Stimulated activated CD4-positive, alpha-beta T cell treated with anti-CD3 and anti-CD28 coated beads, Interleukin-1b, Interleukin-23, amount 100 ng/mL, for 1 hour (primary cell): ENCODE results near the gene ZDHHC8.

Source experiments
- DNase-seq, 2 donors: peaks; one replicate each; pipeline ENCODE4 v3.0.0-alpha.2; 2020; ENCODE audit warnings: low read depth in 2 of 2

The ZDHHC8 gene

DNA sequence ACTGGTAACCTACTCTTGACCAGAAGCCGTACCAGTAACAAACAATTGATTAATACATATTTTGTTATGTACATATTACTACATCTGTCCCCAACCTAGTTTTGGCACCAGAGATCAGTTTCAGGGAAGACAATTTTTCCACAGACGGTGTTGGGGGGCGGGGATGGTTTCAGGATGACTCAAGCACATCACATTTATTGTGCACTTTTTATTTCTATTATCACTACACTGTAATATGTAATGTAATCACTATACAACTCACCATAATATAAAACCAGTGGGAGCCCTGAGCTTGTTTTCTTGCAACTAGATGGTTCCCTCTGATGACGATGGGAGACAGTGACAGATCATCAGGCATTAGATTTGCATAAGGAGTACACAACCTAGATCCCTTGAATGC, 36.1 kb upstream of the ZDHHC8 start:
- no peak for DNase-seq

DNA sequence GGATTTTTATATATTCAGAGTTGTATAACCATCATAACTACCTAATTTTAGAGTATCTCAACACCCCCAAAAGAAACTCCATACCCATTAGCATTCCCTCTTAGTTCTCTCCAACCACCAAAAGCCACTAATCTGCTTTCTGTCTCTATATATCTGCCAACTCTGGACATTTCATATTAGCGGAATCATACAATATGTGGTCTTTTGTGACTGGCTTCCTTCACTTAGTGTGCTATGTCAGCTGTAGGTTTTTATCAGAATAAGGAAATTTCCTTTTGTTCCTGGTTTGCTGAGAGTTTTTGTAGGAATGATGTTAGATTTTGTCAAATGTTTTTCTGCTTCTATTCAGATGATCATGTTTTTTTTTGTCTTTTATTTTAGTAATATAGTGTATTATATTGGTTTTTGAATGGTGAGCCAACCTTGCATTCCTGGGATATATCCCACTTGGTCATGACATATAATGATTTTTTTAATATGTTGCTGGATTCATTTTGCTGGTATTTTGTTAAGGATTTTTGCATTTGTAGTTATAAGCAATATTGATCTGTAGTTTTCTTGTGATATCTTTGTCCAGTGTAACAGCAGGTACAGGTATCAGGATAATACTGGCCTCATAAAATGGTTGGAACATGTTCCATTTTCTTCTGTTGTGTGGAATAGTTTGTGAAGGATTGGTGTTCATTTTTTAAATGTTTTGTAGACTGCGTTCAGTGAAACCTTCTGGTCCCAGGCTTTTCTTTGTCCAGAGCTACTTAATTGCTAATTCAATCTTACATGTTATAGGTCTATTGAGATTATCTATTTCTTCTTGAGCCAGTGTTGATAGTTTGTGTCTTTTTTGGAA, 34.8 kb upstream of the ZDHHC8 start:
- no peak for DNase-seq

DNA sequence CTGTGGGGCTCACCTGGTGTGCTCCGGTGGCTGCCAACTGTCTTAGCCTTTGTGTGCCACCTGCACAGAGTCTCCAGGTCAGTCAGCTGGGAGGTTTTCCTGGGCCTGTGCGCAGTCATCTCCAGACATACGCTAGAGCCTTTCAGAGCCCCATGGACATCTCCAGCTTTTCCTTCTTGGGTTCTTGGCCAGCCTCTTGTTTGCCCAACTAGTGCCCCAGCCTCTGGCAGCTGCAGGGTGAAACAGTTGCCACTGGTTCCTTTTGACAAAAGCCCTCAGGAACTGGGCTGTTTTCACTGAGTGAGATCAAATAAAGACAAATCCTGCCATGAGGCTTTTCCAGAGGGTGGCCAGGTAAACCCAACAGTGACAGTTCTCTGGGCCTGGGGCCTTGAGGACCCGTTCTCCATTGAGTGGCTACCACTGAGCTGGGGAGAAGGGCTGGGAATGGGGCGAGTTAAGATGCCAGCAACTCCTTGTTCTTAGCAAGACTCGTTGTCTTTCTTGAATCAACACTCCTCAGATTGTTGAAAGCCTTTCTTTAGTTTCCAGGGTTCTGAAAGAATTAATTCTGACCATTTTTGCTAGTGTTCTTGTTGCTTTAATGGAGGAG, 32.4 kb upstream of the ZDHHC8 start:
- DNase-seq, result no peak

DNA sequence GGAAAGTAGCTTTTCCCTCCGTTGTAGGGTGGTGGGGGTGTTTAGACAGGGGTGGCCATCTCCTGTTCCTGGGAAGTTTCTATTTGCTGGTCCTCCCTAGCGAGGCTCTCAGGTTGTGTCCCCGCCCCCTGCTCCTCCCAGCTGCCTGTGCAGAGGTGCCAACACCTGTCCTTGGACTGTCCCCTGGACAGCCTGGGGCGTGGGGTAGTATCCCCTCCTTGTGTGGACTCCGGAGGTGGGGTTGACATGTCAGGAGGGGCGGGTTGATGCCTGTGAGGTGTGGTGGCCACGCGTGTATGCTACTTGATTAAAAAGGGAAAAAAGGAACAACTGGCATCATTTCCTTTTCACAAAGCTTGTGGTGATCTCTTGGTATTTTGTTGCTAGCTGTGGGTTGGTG, 30.0 kb upstream of the ZDHHC8 start:
- DNase-seq, result no peak

DNA sequence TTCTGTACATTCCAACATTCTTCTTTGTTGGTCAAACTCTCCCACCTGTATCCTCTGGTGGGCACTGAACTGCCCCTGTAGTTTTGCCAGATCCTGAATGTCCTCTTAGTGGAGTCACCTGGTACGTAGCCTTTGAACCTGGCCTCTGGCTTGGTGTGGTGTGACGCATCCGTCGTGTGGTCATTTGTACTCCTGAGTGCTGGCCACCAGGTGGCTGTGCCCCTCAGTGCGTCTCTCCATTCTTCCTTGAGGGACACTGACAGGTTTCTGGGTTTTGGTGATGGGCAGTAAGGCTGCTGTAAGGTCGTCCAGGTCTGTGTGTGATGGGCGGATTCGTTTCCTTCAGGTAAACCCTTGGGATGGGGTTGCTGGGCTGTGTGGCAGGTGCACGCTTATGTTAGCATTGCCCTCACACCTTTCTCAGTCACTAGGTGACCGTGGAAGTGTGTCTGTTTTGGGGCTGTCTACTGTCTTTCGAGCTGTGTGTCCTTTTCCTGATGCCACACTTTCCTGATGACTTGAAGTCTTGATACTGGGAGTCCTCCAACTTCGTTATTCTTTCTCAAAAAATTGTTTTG, 29.3 kb upstream of the ZDHHC8 start:
- no peak for DNase-seq

DNA sequence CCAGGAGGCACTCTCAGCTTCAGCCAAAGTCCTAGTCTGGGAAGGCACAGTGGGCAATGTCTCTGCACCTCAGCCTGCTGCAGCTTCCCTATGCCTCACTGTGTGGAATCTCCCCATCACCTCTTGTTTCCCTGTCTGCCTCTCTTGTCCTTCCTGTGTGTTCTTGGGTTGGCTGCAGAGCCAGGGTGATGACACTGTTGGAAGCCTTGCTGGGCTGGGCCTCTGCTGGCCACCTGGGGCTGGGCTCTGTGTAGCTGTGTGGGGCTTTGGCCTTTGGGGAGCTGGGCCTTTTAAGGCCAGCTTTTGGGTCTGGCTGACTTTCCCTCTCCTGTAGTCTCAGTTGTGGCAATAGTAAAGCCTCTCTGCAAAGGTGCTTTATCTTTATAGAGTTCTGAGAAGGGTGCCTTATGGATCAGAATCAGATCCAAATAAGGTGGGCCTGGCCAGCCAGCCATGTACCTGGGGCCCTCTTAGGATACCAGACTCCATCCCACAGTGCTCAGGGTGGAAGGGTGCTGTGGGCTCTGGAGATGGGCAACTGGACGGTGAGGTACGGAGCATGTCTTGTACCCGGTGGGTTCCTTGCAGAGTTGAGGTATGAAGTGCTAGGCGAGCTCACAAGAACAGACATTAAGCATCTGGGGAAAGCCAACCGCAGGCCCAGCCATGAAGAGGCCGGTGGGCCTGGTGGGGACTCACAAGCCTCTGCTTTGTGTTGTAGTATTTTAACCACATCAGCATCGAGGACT, 26.0 kb upstream of the ZDHHC8 start:
- no peak for DNase-seq

DNA sequence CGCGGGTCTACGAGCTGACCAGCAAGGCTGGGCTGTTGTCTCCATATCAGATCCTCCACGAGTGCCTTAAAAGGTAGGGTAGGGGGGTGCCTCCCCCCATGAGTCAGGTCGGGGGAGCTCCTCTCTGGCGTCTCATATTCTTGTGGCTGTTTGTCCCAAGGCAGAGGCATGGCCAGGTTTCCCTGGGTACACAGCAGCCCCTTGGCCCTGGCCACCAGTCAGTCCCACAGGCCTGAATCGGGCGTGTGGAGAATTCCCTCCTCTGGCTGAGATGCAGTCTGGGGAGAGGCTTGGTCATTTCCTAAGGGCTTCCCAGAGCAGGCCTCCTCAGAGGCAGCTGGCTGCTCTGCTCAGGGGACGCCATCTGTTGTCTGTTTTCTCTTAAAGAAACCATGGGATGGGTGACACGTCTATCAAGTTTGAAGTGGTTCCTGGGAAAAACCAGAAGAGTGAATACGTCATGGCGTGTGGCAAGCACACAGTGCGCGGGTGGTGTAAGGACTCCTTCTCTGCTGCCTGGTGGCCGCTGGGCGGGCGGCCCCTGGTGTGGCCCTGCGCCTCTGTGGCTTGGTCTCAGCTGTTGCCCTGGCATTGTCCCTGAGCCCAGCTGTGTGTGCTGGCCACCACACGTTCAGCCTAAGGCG, 25.3 kb upstream of the ZDHHC8 start:
- no peak for DNase-seq

DNA sequence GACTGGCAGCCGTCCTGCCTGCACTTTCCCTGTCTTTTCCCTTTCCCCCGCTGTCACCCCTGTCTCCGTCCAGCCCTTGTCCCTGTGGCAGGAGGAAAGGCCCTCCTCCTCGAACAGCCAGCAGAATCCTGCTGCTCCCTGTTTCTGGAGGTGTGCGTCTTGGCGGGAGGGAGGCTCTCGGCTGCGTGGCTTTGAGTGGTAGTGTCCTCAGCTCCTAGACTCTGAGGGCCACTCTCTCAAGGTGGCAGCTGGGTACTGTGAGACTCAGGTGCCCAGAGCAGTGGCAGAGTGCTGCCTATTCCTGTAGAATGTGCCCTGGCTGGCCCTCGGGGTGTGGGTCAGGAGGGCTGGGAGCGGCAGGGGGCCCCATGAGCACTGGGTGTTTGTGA, 24.8 kb upstream of the ZDHHC8 start:
- no peak for DNase-seq

DNA sequence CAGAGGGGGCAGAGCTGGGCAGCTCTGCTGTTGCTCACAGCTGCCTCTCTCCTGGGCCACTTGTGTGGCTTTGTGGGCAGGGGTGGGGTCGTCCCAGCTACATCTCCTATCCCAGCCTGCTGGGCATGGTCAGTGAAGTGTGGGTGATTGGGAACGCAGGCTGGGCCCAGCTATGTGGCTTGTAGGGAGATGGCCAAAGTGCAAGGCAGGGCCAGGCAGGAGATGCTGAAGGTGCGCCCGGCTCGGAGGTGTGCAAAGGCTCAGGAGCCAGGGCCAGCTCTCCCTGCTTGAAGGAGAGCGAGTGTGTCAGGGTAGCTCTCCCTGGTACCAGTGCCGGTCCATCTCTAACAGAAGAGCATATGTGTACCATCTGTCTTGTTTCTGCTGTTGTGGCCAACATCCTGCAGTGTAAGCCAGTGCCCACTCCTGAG, 24.1 kb upstream of the ZDHHC8 start:
- no peak for DNase-seq

DNA sequence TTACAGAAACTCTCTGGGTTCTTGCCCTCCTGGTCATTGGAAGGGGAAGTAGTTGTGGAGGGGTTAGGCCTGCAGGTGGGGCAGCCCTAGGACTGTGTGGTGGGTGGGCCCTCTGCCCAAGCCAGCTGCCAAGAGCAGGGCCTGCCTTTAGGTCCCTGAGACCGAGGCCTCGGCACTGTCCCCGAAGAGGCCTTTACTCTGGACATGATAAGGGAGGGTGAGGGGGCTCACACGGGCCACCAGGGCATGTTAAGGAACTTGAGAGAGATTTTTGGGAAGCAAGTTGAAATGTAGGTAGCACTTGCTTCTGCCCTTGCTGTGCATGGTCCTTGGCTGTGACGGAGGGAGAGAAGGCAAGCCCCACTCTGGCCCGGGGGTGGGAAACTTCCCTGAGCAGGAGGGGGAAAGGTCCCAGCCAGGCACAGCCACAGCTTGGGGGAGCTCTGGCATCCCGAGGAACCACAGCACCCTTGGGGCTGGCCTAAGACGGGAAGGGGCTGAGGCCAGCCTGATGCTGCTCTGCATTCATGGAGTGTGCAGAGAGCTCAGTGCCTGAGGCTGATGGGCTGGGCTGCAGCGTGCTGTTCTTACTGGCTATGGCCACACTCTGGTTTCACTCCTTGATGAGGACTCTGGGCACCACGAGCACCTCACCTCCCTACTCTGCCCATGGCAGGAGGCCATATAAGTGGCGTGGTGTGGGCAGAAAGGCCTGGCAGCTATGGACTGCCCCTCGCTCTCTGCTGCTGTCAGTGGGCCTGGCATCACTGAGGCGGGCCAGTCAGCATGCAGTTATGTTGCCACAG, 23.4 kb upstream of the ZDHHC8 start:
- DNase-seq, result no peak

DNA sequence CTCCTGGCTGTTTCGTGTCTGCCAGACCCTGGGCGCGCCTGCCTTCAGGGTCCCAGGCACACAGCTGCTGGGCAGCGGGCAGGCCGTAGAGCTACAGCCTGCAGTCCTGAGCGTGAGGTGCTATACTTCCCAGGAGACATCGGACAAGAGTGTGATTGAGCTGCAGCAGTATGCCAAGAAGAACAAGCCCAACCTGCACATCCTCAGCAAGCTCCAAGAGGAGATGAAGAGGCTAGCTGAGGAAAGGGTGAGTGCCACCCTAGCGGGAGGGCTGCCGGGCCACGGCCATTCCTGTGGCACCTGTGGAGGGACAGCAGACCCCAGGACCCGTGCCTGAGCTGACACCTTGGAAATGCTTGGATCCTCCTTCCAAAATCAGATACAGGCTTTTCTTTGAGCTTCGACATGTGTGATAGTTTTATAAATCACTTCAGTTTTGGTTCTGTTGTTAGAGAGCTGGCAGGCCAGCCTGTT, 22.8 kb upstream of the ZDHHC8 start:
- DNase-seq, result no peak

DNA sequence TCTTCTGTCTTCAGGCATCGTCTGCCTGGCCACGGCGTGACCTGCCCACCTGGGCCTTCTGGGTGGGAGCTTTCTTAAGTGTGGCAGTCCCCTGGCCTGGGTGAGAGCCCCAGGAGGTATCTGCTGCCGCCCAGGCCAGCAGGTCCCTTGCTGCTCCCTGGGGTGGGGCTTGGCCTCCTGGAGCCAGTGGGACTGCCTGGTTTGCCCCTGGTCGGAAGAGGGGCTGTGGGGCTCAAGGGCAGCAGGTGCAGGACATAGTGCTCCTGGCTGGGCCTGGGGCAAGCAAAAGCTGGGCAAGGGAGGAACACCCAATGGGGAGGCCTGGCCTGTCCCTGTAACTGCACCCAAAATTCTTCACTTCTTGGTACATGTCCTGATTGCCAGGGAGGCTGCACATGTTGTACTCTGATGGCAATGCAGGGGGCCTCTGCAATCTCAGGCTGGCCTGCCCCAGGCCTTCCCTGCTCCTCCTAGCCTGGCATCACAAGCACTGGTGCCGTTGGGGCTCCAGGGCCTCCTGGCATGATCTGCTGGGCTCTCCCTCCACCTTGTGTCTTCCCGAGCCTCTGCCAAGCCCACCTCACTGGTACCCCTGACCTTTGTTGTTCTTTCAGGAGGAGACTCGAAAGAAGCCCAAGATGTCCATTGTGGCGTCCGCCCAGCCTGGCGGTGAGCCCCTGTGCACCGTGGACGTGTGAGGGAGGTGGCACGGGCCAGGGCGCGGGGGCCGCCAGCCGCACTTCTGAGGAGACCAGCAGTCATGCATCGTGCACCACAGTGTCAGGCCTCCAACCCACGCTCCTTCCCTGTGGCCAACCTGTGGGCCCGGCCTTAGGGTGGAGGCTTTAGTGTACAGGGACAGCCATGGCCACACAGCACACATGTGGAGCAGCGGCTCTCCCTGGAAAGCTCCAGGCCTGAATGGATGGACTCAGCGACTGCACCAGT, 21.9 kb upstream of the ZDHHC8 start:
- DNase-seq, result no peak

DNA sequence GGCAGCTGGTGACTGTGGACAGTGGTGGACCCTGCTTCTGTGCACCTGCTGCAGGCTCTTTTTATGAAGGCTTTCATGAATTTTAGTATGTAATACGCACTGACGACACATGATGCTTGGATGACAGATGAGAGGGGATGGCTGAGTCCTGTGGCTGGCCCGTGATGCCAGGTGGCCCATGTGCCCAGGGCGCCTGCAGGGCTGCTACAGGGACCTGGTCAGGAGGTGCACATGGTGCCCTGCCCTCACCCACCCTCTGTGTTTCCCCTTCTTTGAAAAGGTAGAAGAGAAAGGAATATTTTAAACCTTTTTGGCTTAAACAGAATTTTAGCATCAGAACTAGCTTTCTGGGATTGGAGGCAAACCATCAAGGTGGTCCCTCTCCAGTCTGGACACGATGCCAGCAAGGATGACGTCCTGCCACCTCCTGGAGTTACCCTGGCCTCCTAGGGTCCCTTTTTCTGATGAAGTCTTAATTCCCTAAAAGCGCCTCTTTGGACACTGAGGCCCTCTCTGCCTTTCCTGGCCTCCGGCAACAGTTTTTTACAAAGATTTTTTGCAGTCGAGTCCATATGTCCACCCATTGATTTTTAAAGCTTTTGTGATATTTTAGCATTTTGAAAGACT, 21.1 kb upstream of the ZDHHC8 start:
- DNase-seq, result no peak

DNA sequence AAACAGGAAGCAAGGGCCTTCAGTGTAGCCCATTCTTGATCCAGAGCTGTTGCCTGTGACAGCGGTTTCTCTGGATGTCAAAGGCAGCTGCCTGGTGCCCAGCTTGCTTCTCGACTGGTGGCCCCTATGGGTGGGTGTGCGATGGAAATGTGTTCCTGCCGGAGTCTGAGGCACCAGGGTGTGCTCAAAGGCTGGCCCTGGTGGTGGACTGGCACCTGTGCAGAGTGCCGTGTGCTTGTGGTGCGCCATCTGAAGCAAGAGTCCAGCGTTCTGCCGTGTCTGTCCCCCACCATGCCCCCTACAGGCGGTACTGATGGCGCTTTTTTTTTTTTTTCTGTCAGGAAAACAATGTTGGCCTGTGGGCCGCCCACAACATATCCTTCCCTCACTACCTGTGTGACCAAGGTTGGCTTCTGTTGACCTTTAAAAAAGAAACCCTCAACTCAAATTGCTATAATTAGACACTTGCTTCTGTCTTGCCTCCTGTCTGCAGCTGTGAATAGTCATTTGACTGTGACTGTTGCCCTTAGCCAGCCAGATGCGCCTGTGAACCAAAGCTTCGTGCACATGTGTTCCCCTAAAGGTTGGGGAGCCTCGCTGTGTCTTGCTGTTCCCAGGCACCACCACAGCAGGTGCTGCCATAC, 20.4 kb upstream of the ZDHHC8 start:
- DNase-seq, result no peak

DNA sequence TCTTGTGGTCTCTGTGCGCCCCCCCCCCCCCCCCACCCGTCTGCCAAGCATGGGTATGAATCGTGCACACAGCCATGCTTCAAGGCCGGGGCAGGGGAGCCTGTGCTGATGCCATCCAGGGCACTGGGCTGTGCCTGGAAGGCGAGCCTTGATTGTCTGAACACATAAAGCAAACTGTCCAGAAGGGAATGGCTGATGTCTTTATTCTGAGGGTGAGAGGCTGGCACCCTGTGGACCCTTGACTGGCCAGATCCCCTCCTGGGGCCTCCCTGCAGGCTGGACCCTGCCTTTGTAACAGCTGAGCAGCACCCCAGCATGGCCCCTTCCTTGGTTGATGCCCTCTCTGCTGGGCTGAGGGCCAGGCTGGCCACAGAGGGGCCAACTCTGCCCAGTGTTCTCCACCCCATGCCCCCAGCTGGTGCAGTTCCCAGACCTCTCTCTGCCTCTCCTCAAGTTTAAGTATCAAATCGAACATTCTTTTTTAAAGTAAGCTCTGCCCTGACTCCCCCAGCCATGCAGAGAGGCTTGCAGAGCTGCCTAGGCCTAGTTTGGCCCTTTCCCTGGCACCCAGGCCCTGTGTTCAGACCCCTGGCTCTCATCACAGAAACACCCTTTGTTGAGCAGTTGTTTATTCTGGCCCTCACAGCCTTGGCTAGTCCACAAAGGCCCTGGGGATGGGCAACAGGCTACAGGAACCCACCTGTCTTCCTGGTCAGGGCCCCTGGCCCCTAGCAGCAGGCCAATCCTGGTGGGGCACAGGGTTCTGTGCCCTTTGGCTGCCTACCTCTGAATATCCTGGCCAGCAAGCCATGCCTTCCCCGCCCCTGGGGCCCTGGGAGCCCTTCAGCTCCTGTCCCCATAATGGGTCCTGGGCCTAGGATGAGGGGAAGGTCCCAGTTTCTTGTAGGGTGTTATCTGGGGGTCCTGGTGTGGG, 19.6 kb upstream of the ZDHHC8 start:
- no peak for DNase-seq

DNA sequence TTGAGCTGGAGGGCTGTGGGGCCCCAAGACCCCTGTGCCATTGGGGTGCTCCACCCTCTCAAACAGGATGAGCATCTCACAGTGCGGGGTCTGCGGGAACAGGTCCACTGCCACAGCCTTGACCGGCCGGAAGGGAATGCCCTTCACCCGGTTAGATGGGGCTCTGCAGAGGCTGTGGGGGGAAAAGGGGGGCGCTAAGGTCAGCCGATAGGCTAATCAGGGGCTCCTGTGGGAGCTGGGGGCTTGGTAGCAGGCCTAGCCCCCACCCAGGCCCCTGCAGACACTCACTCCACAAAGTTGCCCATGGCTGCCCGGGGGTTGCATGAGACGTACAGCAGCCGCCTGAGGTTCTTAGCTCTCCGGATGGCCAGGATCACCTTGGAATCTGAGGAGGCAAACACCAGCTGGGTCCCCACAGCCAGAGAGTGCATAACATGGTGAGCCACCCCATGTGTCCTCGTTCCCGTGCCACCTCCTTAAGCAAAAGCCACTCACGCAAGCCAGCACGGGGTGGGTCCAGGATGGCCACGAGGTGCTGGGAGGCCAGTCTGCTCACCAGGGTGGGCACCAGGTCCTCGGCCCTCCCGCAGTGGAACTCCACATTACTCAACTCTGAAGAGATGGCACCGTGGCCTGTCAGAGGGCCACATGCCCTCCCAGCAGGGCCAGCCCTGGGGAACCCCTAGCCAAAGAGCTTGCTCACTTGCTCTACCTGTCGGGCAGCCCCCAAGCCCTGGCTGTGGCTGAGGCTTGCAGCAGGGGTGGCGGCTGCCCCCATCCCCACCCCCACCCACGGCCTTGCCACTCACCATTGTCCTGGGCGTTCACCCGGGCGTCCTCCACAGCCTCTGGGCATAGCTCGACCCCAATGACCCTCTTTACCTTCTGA, 18.7 kb upstream of the ZDHHC8 start:
- DNase-seq, result no peak
